HL-60/S4 treated with retinoic acid at 250 ng/mL for 4 days and 3 days (cell line): ENCODE results near the gene MND1.
"Not testable (repeated sequence)": the region's sequence is repeated elsewhere in the genome, so short reads cannot be mapped to it uniquely, and the experiment has no call there.

Experiments
- in situ Hi-C: fragments of 300-500 bp; cut with MboI; formaldehyde crosslinking; loops from 2 replicates; pipeline ENCODE4 v1.7.0; 2022; ENCODE audit warnings: low sequenced_read_pairs

The MND1 gene

DNA sequence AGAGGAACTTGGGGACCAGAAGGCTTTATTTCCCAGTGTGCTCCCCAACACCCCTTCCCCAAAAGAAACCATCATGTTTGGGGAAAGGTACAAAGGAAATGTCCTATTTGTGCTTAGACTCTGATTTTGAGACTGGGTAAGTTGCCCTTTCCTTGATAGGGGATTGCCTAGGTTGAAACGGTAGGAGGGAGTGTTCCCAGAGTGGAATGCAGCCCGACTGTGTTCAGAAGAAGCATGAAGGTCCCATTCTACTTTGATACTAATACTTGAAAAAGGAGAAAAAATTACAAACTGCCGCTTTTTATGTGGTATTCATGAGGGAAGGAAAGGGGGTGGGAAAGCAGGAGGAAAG, 89.2 kb downstream of the MND1 start:
- in situ Hi-C loops = no loop called here

DNA sequence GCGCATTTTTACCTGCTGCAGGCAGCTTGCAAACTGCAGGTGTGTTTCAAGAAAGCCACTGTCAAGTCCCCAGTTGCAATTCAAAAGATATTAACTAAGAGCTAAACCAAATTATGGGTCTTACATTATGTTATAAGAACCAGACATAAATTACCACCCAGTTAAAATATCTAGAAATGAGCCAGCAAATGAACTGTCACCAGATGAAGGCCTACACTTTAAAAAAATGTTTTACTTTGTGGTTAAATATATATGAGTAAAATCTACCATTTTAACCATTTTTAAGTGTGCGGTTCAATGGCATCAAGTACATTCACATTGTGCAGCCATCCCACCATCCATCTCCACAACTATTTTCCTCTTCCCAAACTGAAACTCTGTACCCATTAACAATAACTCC, 89.7 kb downstream of the MND1 start:
- in situ Hi-C loops = no loop called here

DNA sequence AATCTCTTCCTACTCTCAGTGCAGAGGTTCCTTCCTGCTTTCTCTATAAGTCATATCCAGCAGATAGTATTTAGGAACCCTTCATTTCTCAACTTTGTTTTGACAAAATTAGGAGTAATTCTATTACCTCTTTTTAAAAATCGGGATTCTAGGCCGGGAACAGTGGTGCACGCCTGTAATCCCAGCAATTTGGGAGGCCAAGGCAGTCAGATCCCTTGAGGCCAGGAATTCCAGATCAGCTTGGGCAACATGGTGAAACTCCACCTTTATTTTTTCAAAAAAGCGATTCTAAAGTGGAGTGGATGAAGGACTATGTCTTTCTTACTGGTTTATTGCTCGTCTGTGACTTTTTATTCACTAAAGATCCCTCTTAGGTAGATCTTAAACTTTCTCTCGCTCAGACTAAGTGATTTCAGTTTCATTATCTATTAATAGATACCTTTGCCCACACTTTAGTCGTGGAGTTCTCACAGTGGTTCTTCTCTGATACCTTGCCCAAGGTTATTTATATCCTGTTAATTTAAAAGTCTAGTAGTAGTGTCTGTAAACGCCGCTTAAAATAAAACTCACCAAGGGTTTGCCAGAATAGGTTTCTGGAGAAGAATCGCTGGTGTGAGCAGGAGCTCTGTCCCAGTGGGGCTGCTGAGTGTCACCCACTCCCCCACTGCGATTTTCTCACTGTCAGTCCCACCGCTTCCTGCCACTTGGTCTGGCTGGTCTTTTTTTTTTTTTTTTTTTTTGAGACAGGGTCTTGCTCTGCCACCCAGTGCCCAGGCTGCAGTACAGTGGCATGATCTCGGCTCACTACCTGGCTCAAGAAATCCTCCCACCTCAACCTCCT, 94.6 kb downstream of the MND1 start:
- in situ Hi-C loops = no loop called here

DNA sequence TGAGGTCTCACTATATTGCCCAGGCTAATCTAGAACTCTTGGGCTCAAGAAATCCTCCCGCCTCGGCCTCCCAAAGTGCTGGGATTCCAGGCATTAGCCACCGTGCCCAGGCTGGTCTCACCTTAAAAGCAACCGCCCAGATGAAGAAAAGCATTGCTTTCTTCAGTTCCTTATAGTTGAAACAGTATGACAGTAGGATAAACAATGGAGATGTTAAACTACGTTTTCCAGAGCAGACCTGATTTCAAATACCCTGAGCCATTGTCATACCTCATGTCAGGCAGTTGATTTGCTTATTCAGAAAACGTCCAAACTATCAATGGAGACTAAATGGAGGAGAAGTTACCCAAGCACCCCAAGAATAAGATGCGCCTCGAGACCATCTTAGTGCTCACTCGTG, 95.3 kb downstream of the MND1 start:
- in situ Hi-C loops = no loop called here

DNA sequence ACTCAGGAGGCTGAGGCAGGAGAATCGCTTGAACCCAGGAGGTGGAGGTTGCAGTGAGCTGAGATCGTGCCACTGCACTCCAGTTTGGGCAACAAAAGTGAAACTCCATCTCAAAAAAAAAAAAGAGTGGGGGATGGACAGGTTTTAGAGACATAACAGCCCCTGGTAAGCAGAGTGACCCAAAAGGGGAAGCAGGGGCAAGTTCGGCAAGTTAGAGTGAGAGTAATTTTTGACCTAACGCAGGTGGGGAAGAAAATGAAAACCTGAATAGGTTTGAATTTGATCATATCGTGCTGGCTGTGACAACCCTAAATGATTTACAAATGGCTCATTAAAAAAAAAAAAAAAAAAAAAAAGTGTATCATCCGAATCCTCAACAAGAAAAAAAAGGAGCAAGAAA, 96.0 kb downstream of the MND1 start:
- in situ Hi-C loops = no loop called here

DNA sequence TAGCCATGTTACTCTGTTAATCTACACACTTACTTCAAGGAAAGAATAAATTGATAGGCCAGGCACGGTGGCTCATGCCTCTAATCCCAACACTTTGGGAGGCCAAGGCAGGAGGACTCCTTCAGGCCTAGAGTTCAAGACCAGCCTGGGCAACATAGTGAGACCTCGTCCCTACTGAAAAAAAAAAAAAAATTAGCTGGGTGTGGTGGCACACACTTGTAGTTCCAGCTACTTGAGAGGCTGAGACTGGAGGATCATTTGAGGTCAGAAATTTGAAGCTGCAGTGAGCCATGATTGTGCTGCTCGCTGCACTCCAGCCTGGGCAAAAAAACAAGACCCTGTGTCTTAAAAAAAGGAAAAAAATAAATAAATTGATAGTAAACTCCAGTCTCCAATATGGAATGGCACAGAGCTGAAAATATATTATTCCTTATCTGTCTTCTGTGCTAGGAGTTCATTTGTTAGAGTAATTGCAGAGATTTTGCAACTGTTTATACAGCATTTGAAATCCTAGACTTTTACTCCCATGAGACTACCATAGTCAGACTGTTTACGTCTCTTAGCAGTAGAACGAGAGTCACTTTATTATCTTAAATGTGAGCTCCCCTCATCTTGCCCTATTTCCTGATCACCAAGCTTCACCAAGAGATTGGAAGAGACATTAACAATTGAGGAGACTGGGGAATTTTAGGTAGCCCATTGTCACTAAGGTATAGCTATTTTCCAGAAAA, 102.9 kb downstream of the MND1 start:
- in situ Hi-C loops = no loop called here

DNA sequence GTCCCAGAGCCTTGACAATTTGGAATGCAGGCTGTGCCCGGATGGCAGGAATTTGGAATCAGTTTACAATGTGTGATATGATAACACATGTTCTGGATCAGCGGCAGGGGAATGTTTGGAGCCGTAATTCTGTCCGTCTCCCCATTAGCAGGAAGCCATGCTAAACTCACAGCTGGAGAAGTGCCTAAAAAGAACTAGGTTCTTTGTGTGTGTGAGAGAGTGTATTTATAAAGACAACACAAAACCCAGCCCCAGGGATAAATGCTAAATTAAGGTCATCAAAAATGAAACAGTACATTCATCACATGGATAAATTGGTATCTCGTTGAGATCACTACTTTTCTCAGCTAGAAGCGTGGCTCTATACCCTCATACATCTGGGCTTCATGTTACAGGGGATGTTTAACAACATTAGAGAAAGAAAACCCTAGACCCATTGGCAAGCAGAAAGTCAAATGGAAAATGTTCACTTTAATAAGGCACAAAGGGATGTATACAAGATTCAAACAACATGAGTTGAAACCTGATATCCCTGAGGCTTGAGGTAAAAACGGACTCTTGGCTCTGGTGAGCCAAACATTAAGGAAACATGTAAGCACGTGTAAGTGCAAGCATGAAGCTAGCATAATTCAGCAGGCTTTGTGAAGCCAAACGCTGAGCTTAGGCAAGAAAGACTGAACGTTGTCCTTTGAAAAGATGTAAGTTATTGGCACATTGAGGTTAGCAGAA, 103.7 kb downstream of the MND1 start:
- in situ Hi-C loops = no loop called here

DNA sequence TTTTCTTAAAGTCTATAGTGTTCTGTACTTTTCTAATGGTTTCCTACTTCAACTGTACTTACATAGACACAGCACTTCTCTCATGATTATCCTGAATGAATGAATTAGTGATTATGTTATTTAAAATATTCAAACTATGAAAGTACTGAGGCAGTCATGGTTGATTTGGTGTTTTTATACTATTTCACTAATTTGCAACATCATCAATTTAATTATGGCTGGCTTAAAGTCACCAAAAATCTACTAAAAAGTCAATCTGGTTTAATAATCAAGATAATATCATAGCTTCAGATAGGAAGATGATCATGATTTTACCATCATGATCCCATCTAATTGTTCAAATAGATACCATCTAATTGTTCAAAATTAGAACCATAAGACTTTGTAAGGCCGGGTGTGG, 104.8 kb downstream of the MND1 start:
- in situ Hi-C loops = no loop called here

DNA sequence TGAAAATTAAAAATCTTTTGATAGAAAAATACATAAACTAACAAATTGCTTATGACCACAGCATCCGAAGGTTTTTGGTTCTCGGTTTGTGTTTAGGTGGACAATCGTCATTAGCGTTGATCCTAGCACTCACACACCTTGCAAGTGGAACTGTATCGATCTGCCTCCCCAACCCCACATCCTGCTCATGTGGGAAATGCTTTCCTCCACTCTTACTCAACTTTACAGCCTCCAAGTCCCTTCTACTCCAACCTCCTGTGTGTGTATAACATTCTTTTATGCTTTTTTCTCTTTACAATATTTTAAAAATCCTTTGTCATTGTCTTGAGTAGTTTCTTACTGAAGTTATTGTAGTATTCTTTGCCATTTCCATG, 106.0 kb downstream of the MND1 start:
- in situ Hi-C loops = no loop called here

DNA sequence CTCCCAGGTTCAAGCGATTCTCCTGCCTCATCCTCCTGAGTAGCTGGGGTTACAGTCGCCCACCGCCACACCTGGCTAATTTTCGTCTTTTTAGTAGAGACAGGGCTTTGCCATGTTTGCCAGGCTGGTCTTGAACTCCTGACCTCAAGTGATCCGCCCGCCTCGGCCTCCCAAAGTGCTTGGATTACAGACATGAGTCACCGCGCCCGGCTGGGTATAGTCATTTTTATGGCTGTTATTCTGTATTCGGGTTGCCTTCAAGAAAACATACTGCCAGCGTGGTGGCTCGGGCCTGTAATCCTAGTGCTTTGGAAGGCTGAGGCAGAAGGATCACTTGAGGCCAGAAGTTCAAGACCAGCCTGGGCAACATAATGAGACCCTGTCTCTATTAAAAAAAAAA, 106.7 kb downstream of the MND1 start:
- in situ Hi-C loops = not testable (repeated sequence)

DNA sequence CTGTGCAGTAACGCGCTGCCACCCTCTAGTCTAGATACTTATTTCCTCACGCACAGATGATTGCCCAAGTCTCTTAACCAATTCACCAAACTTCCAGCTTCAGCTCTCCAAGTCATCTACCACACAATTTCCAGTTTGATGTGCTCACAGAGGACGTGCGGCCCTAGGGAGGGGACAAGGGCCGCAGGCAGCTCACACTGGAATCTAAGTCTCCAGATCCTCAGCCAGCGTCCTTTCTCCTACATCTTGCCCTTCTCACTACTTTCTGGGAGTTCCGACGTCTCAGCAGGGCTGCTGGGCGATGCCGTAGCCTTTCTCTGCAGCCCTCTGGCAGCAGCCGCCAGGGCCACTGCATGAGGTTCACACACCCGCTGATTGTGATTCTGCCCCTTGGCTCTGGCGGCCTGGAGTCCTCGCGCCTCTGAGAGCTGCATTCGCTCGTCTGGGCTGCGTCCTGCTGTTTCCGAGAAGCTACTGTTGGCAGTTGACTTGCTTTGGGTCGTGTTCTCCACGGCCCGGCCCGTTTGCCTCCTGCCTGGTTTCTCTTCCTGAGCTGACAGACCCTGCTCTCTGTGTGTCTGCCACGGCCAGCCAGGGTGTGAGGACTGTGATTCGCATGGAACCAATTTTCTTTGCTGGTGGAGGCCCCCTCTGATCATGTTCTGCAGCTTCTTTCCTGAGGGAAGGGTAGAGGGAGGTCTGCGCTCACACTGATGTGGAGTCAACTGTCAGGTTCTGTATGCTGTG, 107.6 kb downstream of the MND1 start:
- in situ Hi-C loops = no loop called here

DNA sequence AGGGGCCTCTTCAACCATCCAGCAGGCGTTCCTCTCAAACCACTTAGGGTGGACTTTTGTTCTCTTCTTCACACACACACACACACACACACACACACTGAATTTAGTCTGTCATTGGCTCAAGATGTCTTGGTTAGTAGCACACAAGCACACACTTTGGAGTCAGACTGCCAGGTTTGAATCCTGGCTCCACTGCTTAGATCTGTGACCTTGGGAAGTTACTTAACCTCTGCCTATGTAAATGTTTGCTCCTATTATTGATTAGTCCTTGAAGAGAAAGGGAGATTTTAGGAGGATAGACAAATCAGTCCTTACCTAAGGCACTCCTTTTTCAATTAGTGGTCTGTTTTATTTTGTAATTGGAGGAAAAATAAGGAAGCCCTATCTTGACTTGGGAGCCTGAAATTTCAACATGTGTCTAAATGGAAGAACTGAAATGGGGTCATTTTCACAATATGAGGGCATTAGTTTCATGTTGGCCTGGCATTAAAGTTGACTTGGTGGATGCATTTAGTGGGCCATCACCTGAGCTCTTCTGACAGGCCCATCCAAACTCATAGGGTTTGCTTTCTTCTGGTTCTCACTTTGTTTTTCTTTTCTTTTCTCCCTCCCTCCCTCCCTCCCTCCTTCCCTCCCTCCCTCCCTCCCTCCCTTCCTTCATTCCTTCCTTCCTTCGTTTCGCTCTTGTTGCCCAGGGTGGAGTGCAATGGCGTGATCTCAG, 108.3 kb downstream of the MND1 start:
- in situ Hi-C loops = no loop called here

DNA sequence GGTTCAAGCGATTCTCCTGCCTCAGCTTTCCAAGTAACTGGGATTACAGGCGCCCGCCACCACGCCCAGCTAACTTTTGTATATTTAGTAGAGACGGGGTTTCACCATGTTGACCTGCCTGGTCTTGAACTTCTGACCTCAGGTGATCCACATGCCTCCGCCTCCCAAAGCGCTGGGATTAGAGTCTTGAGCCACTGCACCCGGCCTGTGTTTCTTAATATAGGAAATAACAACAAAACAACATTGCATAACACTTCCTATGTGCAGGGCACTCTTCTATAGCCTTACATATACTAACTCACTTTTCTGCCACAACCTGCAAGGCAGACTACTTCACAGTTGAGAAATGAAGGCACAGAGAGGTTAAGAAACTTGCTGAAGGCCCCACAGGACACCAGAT, 108.9 kb downstream of the MND1 start:
- in situ Hi-C loops = no loop called here

DNA sequence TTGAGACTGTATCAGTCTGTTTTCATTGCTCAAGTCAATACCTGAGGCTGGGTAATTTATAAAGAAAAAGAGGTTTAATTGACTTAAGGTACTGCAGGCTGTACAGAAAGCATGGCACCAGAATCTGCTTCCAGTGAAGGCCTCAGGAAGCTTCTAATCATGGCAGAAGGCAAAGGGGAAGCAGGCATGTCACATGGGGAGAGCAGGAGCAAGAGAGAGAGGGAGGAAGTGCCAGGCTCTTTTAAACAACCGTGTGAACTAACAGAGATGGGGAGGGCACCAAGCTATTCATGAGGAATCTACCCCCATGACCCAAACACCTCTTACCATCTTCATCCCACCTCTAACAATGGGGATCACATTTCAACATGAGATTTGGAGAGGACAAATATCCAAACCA, 114.5 kb downstream of the MND1 start:
- in situ Hi-C loops = no loop called here

DNA sequence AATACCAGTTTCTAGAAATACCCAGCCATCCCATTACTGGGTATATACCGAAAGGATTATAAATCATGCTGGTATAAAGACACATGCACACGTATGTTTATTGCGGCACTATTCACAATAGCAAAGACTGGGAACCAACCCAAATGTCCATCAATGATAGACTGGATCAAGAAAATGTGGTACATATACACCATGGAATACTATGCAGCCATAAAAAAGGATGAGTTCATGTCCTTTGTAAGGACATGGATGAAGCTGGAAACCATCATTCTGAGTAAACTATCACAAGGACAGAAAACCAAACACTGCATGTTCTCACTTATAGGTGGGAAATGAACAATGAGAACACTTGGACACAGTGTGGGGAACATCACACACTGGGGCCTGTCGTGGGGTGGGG, 117.1 kb downstream of the MND1 start:
- in situ Hi-C loops = not testable (repeated sequence)

DNA sequence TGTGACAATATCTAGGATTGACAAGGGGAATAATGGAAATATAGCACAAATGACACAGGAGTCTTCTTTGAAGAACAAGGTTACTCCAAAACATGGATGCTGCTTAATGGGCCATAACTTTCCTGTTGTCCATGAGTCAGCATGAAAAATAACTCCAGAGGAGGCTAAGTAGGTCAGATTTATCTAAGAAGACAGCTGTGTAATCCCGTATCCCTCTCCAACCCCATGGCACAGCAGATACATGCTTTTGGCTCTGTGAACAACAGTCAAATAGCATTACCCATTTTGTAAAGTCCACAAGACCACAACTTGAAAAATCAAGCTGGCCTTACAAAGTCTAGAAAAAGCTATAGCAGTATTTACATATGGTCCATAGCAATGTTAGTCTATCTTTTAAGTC, 119.6 kb downstream of the MND1 start:
- in situ Hi-C loops = no loop called here
